KG1 (cell line): ENCODE results near the gene LRPAP1.
"Not testable (repeated sequence)": the region's sequence is repeated elsewhere in the genome, so short reads cannot be mapped to it uniquely, and the experiment has no call there.

Experiments used
- DNase-seq: peaks from one replicate; lab custom pipeline; 2025; lab: John Stamatoyannopoulos, UW

LRPAP1 gene

GRCh38 chr4:3531879-3532750 lies at the start of gene LRPAP1:
TSS of gene LRPAP1 (minus strand) at chr4:3532422. CDS start at chr4:3532412, 10 bp downstream.
- peak; percentile 83 for DNase-seq

GRCh38 chr4:3581334-3582090 lies 49.3 kb upstream of the LRPAP1 start:
- DNase-seq, result not testable (repeated sequence)

GRCh38 chr4:3580859-3581258 lies 48.6 kb upstream of the LRPAP1 start:
- DNase-seq, result not testable (repeated sequence)

- DNase-seq, result not testable (repeated sequence)
Observed at GRCh38 chr4:3578527-3579144, 46.4 kb upstream of the LRPAP1 start.

- DNase-seq, result not testable (repeated sequence)
Observed at GRCh38 chr4:3578052-3578451, 45.8 kb upstream of the LRPAP1 start.

GRCh38 chr4:3577208-3577892 lies 45.1 kb upstream of the LRPAP1 start:
- not testable (repeated sequence) for DNase-seq

GRCh38 chr4:3576533-3577207 lies 44.4 kb upstream of the LRPAP1 start:
- DNase-seq, result not testable (repeated sequence)

GRCh38 chr4:3575426-3576369 lies 43.5 kb upstream of the LRPAP1 start:
- DNase-seq, result not testable (repeated sequence)

- DNase-seq, result not testable (repeated sequence)
Observed at GRCh38 chr4:3574865-3575264, 42.6 kb upstream of the LRPAP1 start.

GRCh38 chr4:3574346-3574745 lies 42.1 kb upstream of the LRPAP1 start:
- DNase-seq, result not testable (repeated sequence)

- DNase-seq, result no peak
Observed at GRCh38 chr4:3573131-3573530, 40.9 kb upstream of the LRPAP1 start.

- no peak for DNase-seq
Observed at GRCh38 chr4:3572363-3572762, 40.1 kb upstream of the LRPAP1 start.

- DNase-seq, result no peak
Observed at GRCh38 chr4:3571921-3572320, 39.7 kb upstream of the LRPAP1 start.

GRCh38 chr4:3570923-3571322 lies 38.7 kb upstream of the LRPAP1 start:
- DNase-seq, result not testable (repeated sequence)

- not testable (repeated sequence) for DNase-seq
Observed at GRCh38 chr4:3569611-3570010, 37.4 kb upstream of the LRPAP1 start.

GRCh38 chr4:3566701-3567100 lies 34.5 kb upstream of the LRPAP1 start:
- not testable (repeated sequence) for DNase-seq

GRCh38 chr4:3566301-3566700 lies 34.1 kb upstream of the LRPAP1 start:
- DNase-seq, result not testable (repeated sequence)

GRCh38 chr4:3564948-3565347 lies 32.7 kb upstream of the LRPAP1 start:
- DNase-seq, result not testable (repeated sequence)

GRCh38 chr4:3563403-3563802 lies 31.2 kb upstream of the LRPAP1 start:
- DNase-seq, result no peak

GRCh38 chr4:3562127-3562526 lies 29.9 kb upstream of the LRPAP1 start:
- not testable (repeated sequence) for DNase-seq
